ENCODE data around the gene RBM24.

DNA sequence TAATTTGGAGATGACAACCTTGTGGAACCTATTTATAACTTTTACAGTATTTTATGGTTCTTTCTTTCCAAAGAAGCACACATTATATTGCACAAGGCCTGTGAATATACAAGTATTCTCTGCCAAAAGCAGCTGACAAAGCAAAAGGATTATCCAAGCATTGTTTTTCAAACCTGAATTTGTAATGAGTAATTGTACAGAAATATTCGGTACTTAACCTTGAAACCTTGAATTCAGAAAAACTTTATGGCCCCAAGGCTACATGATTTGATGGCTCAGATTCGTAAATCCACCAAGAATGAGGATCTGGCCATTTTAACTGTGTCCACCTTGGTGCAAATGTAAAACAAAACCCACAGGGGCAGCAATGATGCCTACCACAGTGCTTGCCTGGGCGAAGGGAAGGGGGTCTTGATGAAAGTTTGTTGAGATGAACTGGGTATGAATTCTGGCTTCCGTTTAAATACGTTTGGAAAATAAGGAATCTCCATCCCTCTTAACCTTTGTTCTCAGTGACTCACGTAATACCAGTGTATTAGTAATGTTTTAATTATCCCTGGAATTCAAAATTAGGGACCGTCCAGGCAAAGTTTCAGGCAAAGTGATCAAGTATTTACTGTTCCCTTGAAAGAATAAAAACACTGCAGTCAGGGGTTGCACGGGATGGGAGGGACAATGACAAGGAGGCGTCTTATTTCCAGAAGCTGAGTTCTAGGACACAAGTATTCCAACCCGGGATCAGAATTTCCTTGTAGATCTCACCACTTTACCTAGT, 2.7 kb upstream of the RBM24 start:
- TF ChIP-seq, protein P1, sequence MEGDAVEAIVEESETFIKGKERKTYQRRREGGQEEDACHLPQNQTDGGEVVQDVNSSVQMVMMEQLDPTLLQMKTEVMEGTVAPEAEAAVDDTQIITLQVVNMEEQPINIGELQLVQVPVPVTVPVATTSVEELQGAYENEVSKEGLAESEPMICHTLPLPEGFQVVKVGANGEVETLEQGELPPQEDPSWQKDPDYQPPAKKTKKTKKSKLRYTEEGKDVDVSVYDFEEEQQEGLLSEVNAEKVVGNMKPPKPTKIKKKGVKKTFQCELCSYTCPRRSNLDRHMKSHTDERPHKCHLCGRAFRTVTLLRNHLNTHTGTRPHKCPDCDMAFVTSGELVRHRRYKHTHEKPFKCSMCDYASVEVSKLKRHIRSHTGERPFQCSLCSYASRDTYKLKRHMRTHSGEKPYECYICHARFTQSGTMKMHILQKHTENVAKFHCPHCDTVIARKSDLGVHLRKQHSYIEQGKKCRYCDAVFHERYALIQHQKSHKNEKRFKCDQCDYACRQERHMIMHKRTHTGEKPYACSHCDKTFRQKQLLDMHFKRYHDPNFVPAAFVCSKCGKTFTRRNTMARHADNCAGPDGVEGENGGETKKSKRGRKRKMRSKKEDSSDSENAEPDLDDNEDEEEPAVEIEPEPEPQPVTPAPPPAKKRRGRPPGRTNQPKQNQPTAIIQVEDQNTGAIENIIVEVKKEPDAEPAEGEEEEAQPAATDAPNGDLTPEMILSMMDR (IDR thresholded peaks at IDR 0.05), result no peak
- no peak for TF ChIP-seq POLR2A (IDR thresholded peaks at IDR 0.05; ENCODE audit: low read depth)
